Measurements from ENCODE around the gene GSK3A.

The GSK3A gene

GRCh38 chr19:42280815-42281145 is 38.4 kb upstream of the GSK3A start:
- DNase-seq = no peak

GRCh38 chr19:42279902-42280814 is 37.8 kb upstream of the GSK3A start:
- DNase-seq = peak; percentile 96

- no peak for DNase-seq
Measured at GRCh38 chr19:42279155-42279901, 36.9 kb upstream of the GSK3A start.

GRCh38 chr19:42278452-42279154 is 36.2 kb upstream of the GSK3A start:
- DNase-seq = no peak

GRCh38 chr19:42277821-42278451 is 35.5 kb upstream of the GSK3A start:
- DNase-seq = peak; percentile 79

GRCh38 chr19:42276821-42277220 is 34.4 kb upstream of the GSK3A start:
- DNase-seq = no peak

GRCh38 chr19:42276284-42276683 is 33.9 kb upstream of the GSK3A start:
- DNase-seq = peak; percentile 16

- no peak for DNase-seq
Measured at GRCh38 chr19:42275517-42275916, 33.1 kb upstream of the GSK3A start.

- peak; percentile 19 for DNase-seq
Measured at GRCh38 chr19:42275103-42275502, 32.7 kb upstream of the GSK3A start.

- peak; percentile 19 for DNase-seq
Measured at GRCh38 chr19:42274065-42274682, 31.8 kb upstream of the GSK3A start.

GRCh38 chr19:42273407-42274064 is 31.1 kb upstream of the GSK3A start:
- DNase-seq = peak; percentile 12

- DNase-seq = peak; percentile 16
Measured at GRCh38 chr19:42272989-42273406, 30.6 kb upstream of the GSK3A start.

GRCh38 chr19:42272535-42272897 is 30.1 kb upstream of the GSK3A start:
- peak; percentile 22 for DNase-seq

GRCh38 chr19:42271861-42272534 is 29.6 kb upstream of the GSK3A start:
- DNase-seq = peak; percentile 11

- no peak for DNase-seq
Measured at GRCh38 chr19:42271045-42271419, 28.6 kb upstream of the GSK3A start.

- peak; percentile 39 for DNase-seq
Measured at GRCh38 chr19:42270346-42271044, 28.1 kb upstream of the GSK3A start.

GRCh38 chr19:42269478-42270345 is 27.3 kb upstream of the GSK3A start:
- peak; percentile 41 for DNase-seq

GRCh38 chr19:42268704-42269477 is 26.5 kb upstream of the GSK3A start, which contains the start of gene CIC:
TSS of gene CIC (plus strand) at chr19:42269252. CDS start at chr19:42271784, 2,532 bp downstream.
- DNase-seq = peak; percentile 100

Data from right hindlimb (tissue), 1 donor.